Measurements from ENCODE around the gene SGCA. TPM values are rescaled to one million over a fixed set of nuclear protein-coding genes. Genes with fewer than 3 reads are reported as not detected.

The SGCA gene
- total RNA-seq, 1 donor from 2014 or later: 137 TPM

DNA sequence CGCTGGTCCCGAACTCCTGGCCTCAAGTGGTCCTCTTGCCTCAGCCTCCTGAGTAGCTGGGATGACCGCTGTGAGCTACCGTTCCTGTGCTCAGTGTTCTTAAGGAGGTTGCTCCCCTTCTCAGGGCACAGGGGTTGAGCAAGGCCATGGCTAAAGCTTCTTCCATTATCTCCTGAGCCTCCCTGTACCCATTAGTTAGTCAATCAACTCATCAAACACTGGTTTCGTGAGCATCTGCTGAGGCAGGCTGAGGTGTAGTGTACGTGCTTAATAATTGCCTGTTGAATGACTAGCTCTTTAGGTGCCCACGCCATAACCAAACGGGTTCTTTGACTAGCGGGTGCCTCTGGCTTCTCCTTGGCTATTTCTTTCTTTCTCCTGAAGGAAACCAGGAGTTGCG is 11.7 kb downstream of the SGCA start:
- intact Hi-C loops (cut with micrococcal nuclease): no loop called here
- no peaks in the 10 kb centered on the region for H3K36me3 ChIP-seq
- H3K4me3 ChIP-seq: peak overlapping the region; percentile 44
- no peak for DNase-seq
- no peak for TF ChIP-seq CTCF (IDR thresholded peaks at IDR 0.05; ENCODE audit: borderline replicate concordance)
- H3K27ac ChIP-seq (replicated peaks): peak overlapping the region; percentile 92
- H3K4me1 ChIP-seq: peaks cover 58% of the 10 kb centered on the region
- H3K9me3 ChIP-seq (replicated peaks): no peaks in the 10 kb centered on the region
- H3K27me3 ChIP-seq (ENCODE audit: low read depth): no peaks in the 10 kb centered on the region

DNA sequence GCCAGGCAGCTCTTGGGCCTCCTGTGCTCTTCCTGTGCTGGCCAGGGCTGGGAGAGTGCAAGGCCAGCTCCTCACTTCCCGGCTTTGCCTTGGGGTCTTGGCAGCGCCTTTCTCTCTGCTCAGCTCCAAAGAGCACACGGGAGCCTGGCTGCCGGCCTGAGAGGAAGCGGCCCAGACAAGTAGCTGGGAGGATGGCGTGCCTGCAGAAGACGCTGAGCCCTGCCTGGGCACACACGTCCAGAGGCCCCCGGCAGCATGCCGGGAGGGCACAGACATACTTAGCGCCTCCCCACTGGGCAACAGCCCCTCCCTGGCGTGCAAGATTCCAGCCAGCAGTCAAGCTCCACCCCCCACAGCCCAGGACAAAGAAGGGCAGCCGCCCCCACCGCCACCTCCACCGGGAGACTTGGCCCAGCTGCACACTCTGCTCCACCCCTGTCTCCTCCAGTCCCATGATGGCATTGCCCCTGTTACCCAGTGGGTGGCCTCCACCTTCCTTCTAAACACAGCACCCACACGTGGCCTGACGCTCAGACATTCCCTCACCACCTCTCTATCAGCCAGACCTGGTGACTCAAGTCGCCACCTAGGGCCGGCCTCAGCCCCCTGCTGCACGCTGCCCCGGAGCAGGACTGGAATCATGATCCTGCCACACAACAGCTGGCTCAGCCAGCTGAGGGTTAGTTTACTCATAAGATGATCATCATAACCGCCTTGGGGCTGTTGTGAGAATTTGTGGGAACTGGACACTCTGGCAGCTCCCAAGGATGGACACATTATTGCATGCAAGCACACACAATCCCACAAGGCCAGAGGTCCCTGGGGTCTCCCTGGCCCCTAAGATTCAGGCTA is 12.4 kb downstream of the SGCA start:
- intact Hi-C loops (cut with micrococcal nuclease): no loop called here

GRCh38 chr17:50180111-50180510 is 14.3 kb downstream of the SGCA start:
- Histone ChIP-seq H3K27ac (replicated peaks) (no peak overlapping the region), H3K9me3 (replicated peaks) (no peaks in the 10 kb centered on the region), H3K4me1 (peaks cover 37% of the 10 kb centered on the region), H3K36me3 (no peaks in the 10 kb centered on the region), H3K27me3 (ENCODE audit: low read depth) (no peaks in the 10 kb centered on the region), H3K4me3 (no peak overlapping the region)
- no peak for TF ChIP-seq CTCF (IDR thresholded peaks at IDR 0.05; ENCODE audit: borderline replicate concordance)
- intact Hi-C loops (cut with micrococcal nuclease): no loop called here
- DNase-seq: no peak

More for the DNA sequence above, 12.4 kb downstream of the SGCA start:
- no peaks in the 10 kb centered on the region for H3K9me3 ChIP-seq (replicated peaks)
- H3K4me3 ChIP-seq: peak overlapping the region; percentile 44
- peak; percentile 80 for DNase-seq
- H3K36me3 ChIP-seq: no peaks in the 10 kb centered on the region
- peaks cover 50% of the 10 kb centered on the region for H3K4me1 ChIP-seq
- peak; percentile 68 for TF ChIP-seq CTCF (IDR thresholded peaks at IDR 0.05; ENCODE audit: borderline replicate concordance)
- H3K27ac ChIP-seq (replicated peaks): peak overlapping the region; percentile 92
- H3K27me3 ChIP-seq (ENCODE audit: low read depth): no peaks in the 10 kb centered on the region

GRCh38 chr17:50180620-50181019 is 14.8 kb downstream of the SGCA start:
- peaks cover 33% of the 10 kb centered on the region for H3K4me1 ChIP-seq
- H3K27ac ChIP-seq (replicated peaks): no peak overlapping the region
- peaks cover 3% of the 10 kb centered on the region for H3K36me3 ChIP-seq
- intact Hi-C loops (cut with micrococcal nuclease): no loop called here
- peak overlapping the region; percentile 9 for H3K4me3 ChIP-seq
- no peaks in the 10 kb centered on the region for H3K27me3 ChIP-seq (ENCODE audit: low read depth)
- no peak for DNase-seq
- no peaks in the 10 kb centered on the region for H3K9me3 ChIP-seq (replicated peaks)
- no peak for TF ChIP-seq CTCF (IDR thresholded peaks at IDR 0.05; ENCODE audit: borderline replicate concordance)

GRCh38 chr17:50181144-50181543 is 15.3 kb downstream of the SGCA start:
- H3K9me3 ChIP-seq (replicated peaks): no peaks in the 10 kb centered on the region
- H3K27ac ChIP-seq (replicated peaks): no peak overlapping the region
- peaks cover 8% of the 10 kb centered on the region for H3K36me3 ChIP-seq
- TF ChIP-seq CTCF (IDR thresholded peaks at IDR 0.05; ENCODE audit: borderline replicate concordance): no peak
- H3K27me3 ChIP-seq (ENCODE audit: low read depth): no peaks in the 10 kb centered on the region
- intact Hi-C loops (cut with micrococcal nuclease): no loop called here
- no peak overlapping the region for H3K4me3 ChIP-seq
- no peak for DNase-seq
- peaks cover 27% of the 10 kb centered on the region for H3K4me1 ChIP-seq
